ENCODE data around the gene PEX7.

GRCh38 chr6:136791296-136792094 lies 30.9 kb upstream of the PEX7 start:
- TF ChIP-seq POLR2A (IDR thresholded peaks at IDR 0.05; ENCODE audit: low read depth, low read length) (peak; percentile 86), CTCF (IDR thresholded peaks at IDR 0.05 in 2 of 3, conservative IDR thresholded peaks at IDR 0.05 in 1 of 3; ENCODE audit: control insufficient read depth in 2 of 3, extremely low read depth in 1 of 3, insufficient read depth in 1 of 3, low read depth in 3 of 3, low read length in 3 of 3) (no peak), ZNF622 (IDR thresholded peaks at IDR 0.05) (no peak), REST (IDR thresholded peaks at IDR 0.05; ENCODE audit: low read depth, low read length) (no peak), EZH2 (IDR thresholded peaks at IDR 0.05; ENCODE audit: borderline replicate concordance, control insufficient read depth, low read depth, low read length) (no peak)
